HEK293 (cell line): Measurements from ENCODE around the gene LBX1.

Source experiments
- CTCF ChIA-PET: fragments of 350-600 bp; formaldehyde crosslinking; extraction: SDS; loops from one replicate; lab custom pipeline; 2021; ENCODE audit warnings: antibody characterized with exemption; lab: Yijun Ruan, JAX
- POLR2A ChIA-PET: fragments of 300-600 bp; formaldehyde crosslinking; extraction: SDS; loops from one replicate; lab custom pipeline; 2020; ENCODE audit warnings: antibody characterized with exemption, inconsistent platforms; lab: Yijun Ruan, JAX
- H3K27ac ChIP-seq: fragments of 200-500 bp; sonication (Bioruptor generic); 2 replicates; pipeline ENCODE4 v1.5.1; 2014; ENCODE audit warnings: low read depth, low read length, control low read depth, inconsistent platforms; ENCODE audit errors: extremely low read depth
- H3K36me3 ChIP-seq, 2 experiments: fragments of 200-500 bp in 1 of 2; sonication (Bioruptor generic) in 1 of 2; 1 replicate in 1 of 2; 2 replicates in 1 of 2; pipeline ENCODE4 v1.5.1; 2014 to 2017; ENCODE audit warnings: inconsistent platforms in 2 of 2, low read length in 2 of 2; ENCODE audit not compliant: control insufficient read depth in 2 of 2, insufficient read depth in 1 of 2
- H3K4me1 ChIP-seq: fragments of 200-500 bp; sonication (Bioruptor generic); 2 replicates; pipeline ENCODE4 v1.5.1; 2014; ENCODE audit warnings: mild to moderate bottlenecking, low read length, inconsistent platforms; ENCODE audit not compliant: control insufficient read depth, insufficient read depth
- H3K4me3 ChIP-seq: 2 replicates; pipeline ENCODE4 v1.5.1; 2011; ENCODE audit warnings: low read depth, mild to moderate bottlenecking, control low read depth, low read length, moderate library complexity
- H3K9me3 ChIP-seq: fragments of 200-500 bp; sonication (Bioruptor generic); 2 replicates; pipeline ENCODE4 v1.5.1; 2014; ENCODE audit warnings: low read depth, low read length, inconsistent platforms; ENCODE audit not compliant: control insufficient read depth, insufficient read depth
- GLIS1 ChIP-seq: fragments of 450-650 bp; formaldehyde crosslinking; IDR thresholded peaks from 2 replicates; pipeline ENCODE4 v1.5.1; 2016; ENCODE audit warnings: missing biosample characterization, missing genetic modification characterization
- KLF10 ChIP-seq: fragments of 450-650 bp; IDR thresholded peaks from 2 replicates; pipeline ENCODE4 v1.5.1; 2018; ENCODE audit warnings: missing biosample characterization, mild to moderate bottlenecking, missing genetic modification characterization
- SCRT2 ChIP-seq: fragments of 450-650 bp; formaldehyde crosslinking; IDR thresholded peaks from 2 replicates; pipeline ENCODE4 v1.5.1; 2016; ENCODE audit warnings: missing biosample characterization, missing genetic modification characterization
- WT1 ChIP-seq: fragments of 450-650 bp; formaldehyde crosslinking; IDR thresholded peaks from 2 replicates; pipeline ENCODE4 v1.5.1; 2016; ENCODE audit warnings: missing biosample characterization, missing genetic modification characterization
- YY1 ChIP-seq: fragments of 450-650 bp; formaldehyde crosslinking; IDR thresholded peaks from 2 replicates; pipeline ENCODE4 v1.5.1; 2018; ENCODE audit warnings: missing biosample characterization, missing genetic modification characterization
- ZBTB21 ChIP-seq: fragments of 450-650 bp; formaldehyde crosslinking; IDR thresholded peaks from 2 replicates; pipeline ENCODE4 v1.5.1; 2017; ENCODE audit warnings: missing biosample characterization, missing genetic modification characterization
- ZBTB44 ChIP-seq: fragments of 450-650 bp; IDR thresholded peaks from 2 replicates; pipeline ENCODE4 v1.5.1; 2018; ENCODE audit warnings: missing biosample characterization, mild to moderate bottlenecking, missing genetic modification characterization
- ZBTB6 ChIP-seq: fragments of 450-650 bp; formaldehyde crosslinking; IDR thresholded peaks from 2 replicates; pipeline ENCODE4 v1.5.1; 2017; ENCODE audit warnings: missing biosample characterization, missing genetic modification characterization
- ZFP3 ChIP-seq: fragments of 450-650 bp; formaldehyde crosslinking; IDR thresholded peaks from 2 replicates; pipeline ENCODE4 v1.5.1; 2016; ENCODE audit warnings: low read depth, missing biosample characterization, missing genetic modification characterization
- ZNF10 ChIP-seq: fragments of 450-650 bp; formaldehyde crosslinking; IDR thresholded peaks from 2 replicates; pipeline ENCODE4 v1.5.1; 2017; ENCODE audit warnings: missing biosample characterization, missing genetic modification characterization
- ZNF121 ChIP-seq: fragments of 450-650 bp; formaldehyde crosslinking; IDR thresholded peaks from 2 replicates; pipeline ENCODE4 v1.5.1; 2016; ENCODE audit warnings: missing biosample characterization, missing genetic modification characterization
- ZNF138 ChIP-seq: fragments of 450-650 bp; formaldehyde crosslinking; IDR thresholded peaks from 2 replicates; pipeline ENCODE4 v1.5.1; 2016; ENCODE audit warnings: missing biosample characterization, missing genetic modification characterization, borderline replicate concordance
- ZNF24 ChIP-seq: fragments of 450-650 bp; formaldehyde crosslinking; IDR thresholded peaks from 2 replicates; pipeline ENCODE4 v1.5.1; 2016; ENCODE audit warnings: missing biosample characterization, missing genetic modification characterization
- ZNF48 ChIP-seq: fragments of 450-650 bp; formaldehyde crosslinking; IDR thresholded peaks from 2 replicates; pipeline ENCODE4 v1.5.1; 2016; ENCODE audit warnings: missing biosample characterization, missing genetic modification characterization
- ZNF558 ChIP-seq: fragments of 450-650 bp; formaldehyde crosslinking; IDR thresholded peaks from 2 replicates; pipeline ENCODE4 v1.5.1; 2016; ENCODE audit warnings: missing biosample characterization, missing genetic modification characterization
- ZNF596 ChIP-seq: fragments of 450-650 bp; IDR thresholded peaks from 2 replicates; pipeline ENCODE4 v1.5.0; 2018; ENCODE audit warnings: missing biosample characterization, mild to moderate bottlenecking, missing genetic modification characterization, moderate library complexity
- ZNF626 ChIP-seq: fragments of 450-650 bp; sonication (Bioruptor Pico); formaldehyde crosslinking; IDR thresholded peaks from 2 replicates; pipeline ENCODE4 v1.5.1; 2018; ENCODE audit warnings: missing biosample characterization, missing genetic modification characterization, inconsistent platforms
- ZNF76 ChIP-seq: fragments of 450-650 bp; formaldehyde crosslinking; IDR thresholded peaks from 2 replicates; pipeline ENCODE4; 2016; ENCODE audit warnings: low read depth, missing biosample characterization, missing genetic modification characterization, borderline replicate concordance
- ZNF777 ChIP-seq: fragments of 450-650 bp; formaldehyde crosslinking; IDR thresholded peaks from 2 replicates; pipeline ENCODE4 v1.5.1; 2017; ENCODE audit warnings: missing biosample characterization, missing genetic modification characterization, borderline replicate concordance
- ZNF791 ChIP-seq: fragments of 450-650 bp; formaldehyde crosslinking; IDR thresholded peaks from 2 replicates; pipeline ENCODE4 v1.5.1; 2016; ENCODE audit warnings: missing biosample characterization, missing genetic modification characterization
- TF ChIP-seq, protein P1 (sequence below): fragments of 450-650 bp; formaldehyde crosslinking; IDR thresholded peaks from 2 replicates; pipeline ENCODE4 v1.5.1; 2016; ENCODE audit warnings: missing biosample characterization, missing genetic modification characterization, borderline replicate concordance

The LBX1 gene

GRCh38 chr10:101189461-101190401 lies 39.5 kb downstream of the LBX1 start:
- POLR2A ChIA-PET: no interaction called here
- no peaks in the 10 kb centered on the region for H3K36me3 ChIP-seq
- no peak overlapping the region for H3K4me3 ChIP-seq
- H3K9me3 ChIP-seq: no peaks in the 10 kb centered on the region
- no peak for TF ChIP-seq ZNF24 (tag by site-specific recombination)
- TF ChIP-seq ZNF777 (tag by site-specific recombination): no peak
- TF ChIP-seq GLIS1 (tag by site-specific recombination): peak; percentile 36; the same call in 1 of the 2 replicates
- H3K27ac ChIP-seq: no peak overlapping the region
- CTCF ChIA-PET: interaction anchor here (0.6 to 1.0 kb wide), 3 partner anchors 16 to 381 kb away, joined by 3 read pairs; no protein-coding TSS in a partner anchor
- H3K4me1 ChIP-seq: no peaks in the 10 kb centered on the region

DNA sequence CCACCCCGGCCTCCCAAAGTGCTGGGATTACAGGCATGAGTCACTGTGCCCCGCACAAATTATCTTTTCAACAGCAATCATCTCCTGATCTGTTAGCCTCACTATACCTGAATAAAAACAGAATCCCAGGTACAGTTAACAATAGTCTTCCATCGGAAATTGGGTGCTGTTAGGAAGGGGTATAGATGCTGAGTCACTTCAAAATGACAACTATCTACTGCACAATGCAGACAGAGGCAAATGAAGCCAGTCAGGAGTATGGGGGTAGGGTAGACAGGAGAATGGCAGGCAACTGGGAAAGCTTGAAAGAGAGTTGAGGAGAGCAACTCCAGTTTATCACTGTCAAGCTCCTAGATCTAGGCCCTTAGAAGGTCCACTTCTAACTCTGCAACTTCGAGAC lies 40.3 kb downstream of the LBX1 start:
- Histone ChIP-seq H3K4me3 (no peak overlapping the region), H3K4me1 (no peaks in the 10 kb centered on the region), H3K9me3 (no peaks in the 10 kb centered on the region), H3K36me3 (no peaks in the 10 kb centered on the region), H3K27ac (no peak overlapping the region)
- POLR2A ChIA-PET: no interaction called here
- TF ChIP-seq ZNF138 (tag by site-specific recombination) (no peak), YY1 (tag by site-specific recombination) (no peak), ZBTB6 (no peak), ZBTB44 (tag by site-specific recombination) (no peak), ZBTB21 (tag by site-specific recombination) (no peak), ZNF626 (tag by site-specific recombination) (no peak), ZNF76 (tag by site-specific recombination) (no peak), ZNF596 (no peak), ZNF48 (tag by site-specific recombination) (no peak), SCRT2 (tag by site-specific recombination) (no peak), KLF10 (tag by site-specific recombination) (no peak), ZNF791 (tag by site-specific recombination) (no peak), ZNF558 (tag by site-specific recombination) (no peak), ZNF10 (no peak), WT1 (no peak), ZFP3 (tag by site-specific recombination) (no peak), ZNF121 (tag by site-specific recombination) (no peak)
- TF ChIP-seq, protein P1, sequence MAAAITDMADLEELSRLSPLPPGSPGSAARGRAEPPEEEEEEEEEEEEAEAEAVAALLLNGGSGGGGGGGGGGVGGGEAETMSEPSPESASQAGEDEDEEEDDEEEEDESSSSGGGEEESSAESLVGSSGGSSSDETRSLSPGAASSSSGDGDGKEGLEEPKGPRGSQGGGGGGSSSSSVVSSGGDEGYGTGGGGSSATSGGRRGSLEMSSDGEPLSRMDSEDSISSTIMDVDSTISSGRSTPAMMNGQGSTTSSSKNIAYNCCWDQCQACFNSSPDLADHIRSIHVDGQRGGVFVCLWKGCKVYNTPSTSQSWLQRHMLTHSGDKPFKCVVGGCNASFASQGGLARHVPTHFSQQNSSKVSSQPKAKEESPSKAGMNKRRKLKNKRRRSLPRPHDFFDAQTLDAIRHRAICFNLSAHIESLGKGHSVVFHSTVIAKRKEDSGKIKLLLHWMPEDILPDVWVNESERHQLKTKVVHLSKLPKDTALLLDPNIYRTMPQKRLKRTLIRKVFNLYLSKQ (tag by site-specific recombination): no peak
- CTCF ChIA-PET: interaction anchor here (1.0 kb wide), 1 partner anchor 17 kb away, joined by 3 read pairs; no protein-coding TSS in a partner anchor
